Iris pigment epithelial cell (primary cell): ENCODE data around the gene MLPH.
"Not testable (repeated sequence)": the region's sequence is repeated elsewhere in the genome, so short reads cannot be mapped to it uniquely, and the experiment has no call there.

ENCODE experiments used
- DNase-seq: peaks from one replicate; pipeline ENCODE4 v3.0.0-alpha.2; 2011; ENCODE audit warnings: low read depth

The MLPH gene

GRCh38 chr2:237583385-237584295 is 96.6 kb downstream of the MLPH start:
- no peak for DNase-seq

DNA sequence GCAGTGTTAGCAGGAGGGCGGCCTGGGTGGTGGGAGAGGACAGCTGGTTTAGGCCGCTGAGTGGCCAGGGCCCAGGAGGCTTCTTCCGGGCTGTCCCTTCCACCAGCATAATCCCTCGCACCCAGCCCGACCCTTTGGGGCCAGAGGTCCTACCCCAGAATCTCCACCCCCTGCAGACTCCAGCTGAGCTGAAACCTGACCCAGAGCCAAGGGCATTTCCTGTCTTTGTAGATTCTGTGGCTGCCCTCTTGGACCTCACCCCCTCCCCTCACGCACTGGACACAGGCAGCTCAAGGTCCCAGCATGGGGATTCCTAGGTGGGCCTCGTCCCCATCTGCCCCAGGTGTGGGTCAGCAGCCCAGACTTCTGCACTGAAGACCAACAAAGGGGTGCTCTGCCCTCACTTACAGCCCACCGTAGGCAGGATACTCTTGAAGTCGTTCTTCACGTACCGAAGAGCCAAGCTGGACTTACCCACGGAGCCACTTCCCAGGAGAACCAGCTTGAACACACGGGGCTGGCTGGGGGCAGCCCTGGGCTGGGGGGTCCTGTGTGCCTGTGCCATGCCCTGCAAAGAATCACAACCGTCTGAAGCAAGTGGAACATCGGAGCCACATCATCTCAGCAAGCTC is 98.7 kb downstream of the MLPH start:
- no peak for DNase-seq

GRCh38 chr2:237588044-237588696 is 101.1 kb downstream of the MLPH start:
- DNase-seq = no peak

GRCh38 chr2:237590272-237591140 is 103.5 kb downstream of the MLPH start, which contains the start of gene RAB17:
Gene RAB17 (minus strand): TSS chr2:237590734. CDS start chr2:237586154, 4,580 bp downstream.
- DNase-seq = no peak

DNA sequence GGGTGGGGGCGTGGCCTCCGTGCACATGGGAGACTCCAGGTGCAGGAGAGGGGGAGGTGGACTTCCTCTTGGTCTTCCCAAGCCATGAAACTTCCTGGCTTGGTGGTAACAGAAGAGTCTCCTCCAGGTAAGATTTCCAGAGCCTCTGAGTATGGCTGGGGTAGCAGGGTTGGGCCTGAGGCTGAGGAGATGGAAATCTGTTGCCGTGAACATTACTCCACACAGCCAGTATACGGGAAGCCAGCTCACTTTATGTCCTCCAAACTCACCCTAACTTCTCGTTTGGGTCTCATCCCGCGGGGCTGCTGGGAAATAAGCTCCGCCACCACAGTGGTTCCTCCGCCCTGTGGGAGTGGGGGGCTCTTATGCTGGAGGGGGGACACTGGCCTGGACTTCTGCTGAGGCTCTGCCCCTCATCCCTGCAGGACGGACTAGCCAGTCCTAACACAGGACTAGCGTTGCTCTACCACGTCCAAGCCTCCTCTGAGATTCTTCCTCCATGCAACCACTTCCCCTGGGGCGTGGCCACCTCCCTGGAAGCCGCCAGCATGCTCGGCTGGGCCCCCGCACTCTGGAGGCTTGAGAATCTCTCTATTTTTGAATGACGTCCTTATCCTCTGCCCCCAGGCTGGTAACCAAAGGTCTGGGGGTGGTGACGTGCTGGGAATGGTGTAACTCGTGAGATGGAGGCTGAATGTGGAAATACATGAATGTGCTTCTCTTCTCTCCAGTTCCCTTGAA is 104.3 kb downstream of the MLPH start:
- DNase-seq = no peak

- DNase-seq = no peak
Measured at GRCh38 chr2:237592425-237592980, 105.5 kb downstream of the MLPH start.

- no peak for DNase-seq
Measured at GRCh38 chr2:237593036-237593435, 106.0 kb downstream of the MLPH start.

- no peak for DNase-seq
Measured at GRCh38 chr2:237593596-237594320, 106.7 kb downstream of the MLPH start.

GRCh38 chr2:237594514-237594871 is 107.4 kb downstream of the MLPH start:
- no peak for DNase-seq

DNA sequence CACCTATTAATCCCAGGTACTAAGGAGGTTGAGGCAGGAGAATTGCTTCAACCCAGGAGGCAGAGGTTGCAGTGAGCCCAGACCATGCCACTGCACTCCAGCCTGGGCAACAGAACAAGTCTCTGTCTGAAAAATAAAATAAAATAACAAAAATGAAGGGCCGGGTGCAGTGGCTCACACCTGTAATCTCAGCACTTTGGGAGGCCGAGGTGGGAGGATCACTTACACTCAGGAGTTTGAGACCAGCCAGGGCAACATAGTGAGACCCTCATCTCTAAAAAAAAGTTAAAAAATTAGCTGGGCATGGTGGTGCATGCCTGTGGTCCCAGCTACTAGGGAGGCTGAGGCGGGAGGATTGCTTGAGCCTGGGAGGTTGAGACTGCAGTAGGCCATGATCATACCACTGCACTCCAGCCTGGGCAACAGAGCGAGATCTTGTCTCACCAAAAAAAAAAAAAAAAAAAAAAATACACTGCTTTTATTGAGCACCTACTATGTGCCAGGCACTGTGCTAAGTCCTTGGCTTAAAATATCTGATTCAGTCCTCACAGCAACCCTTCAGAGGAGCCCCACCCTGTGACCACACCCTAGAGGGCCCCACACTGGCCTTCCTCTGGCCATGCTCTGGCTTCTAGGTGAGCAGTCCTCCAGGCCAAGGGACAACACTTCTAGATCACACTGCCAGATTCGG is 108.9 kb downstream of the MLPH start:
- not testable (repeated sequence) for DNase-seq

DNA sequence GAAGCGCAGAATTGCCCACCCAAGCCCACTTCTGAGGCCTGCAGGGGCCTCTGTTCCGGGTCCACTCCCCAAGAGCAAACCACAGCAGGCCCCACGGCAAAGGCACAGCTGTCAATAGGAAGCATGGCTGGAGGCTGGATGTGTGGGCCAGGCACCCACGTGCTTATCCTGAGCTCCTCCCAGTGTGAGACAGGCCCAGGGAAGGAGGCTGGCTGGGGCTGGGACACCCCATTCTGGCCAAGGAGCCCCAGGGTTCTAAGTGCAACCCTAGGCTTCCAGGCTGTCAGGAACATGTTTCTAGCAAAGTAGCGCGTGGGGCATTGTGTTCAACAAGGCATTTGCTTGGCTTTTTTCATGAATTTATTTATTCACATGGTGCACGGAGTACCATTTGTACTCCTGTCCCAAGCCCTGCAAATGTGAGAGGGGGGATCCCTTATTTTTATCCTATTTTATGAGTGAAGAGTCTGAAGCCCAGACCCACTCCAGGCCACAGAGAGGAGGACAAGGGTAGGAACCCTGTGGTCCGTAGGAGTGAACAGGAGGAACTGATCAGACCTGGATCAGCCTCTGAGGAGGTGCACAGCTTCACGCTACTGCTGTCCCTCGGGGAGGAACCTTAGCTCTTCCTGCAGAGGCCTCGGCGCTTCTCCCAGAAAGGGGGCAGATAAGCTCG is 109.6 kb downstream of the MLPH start:
- no peak for DNase-seq

DNA sequence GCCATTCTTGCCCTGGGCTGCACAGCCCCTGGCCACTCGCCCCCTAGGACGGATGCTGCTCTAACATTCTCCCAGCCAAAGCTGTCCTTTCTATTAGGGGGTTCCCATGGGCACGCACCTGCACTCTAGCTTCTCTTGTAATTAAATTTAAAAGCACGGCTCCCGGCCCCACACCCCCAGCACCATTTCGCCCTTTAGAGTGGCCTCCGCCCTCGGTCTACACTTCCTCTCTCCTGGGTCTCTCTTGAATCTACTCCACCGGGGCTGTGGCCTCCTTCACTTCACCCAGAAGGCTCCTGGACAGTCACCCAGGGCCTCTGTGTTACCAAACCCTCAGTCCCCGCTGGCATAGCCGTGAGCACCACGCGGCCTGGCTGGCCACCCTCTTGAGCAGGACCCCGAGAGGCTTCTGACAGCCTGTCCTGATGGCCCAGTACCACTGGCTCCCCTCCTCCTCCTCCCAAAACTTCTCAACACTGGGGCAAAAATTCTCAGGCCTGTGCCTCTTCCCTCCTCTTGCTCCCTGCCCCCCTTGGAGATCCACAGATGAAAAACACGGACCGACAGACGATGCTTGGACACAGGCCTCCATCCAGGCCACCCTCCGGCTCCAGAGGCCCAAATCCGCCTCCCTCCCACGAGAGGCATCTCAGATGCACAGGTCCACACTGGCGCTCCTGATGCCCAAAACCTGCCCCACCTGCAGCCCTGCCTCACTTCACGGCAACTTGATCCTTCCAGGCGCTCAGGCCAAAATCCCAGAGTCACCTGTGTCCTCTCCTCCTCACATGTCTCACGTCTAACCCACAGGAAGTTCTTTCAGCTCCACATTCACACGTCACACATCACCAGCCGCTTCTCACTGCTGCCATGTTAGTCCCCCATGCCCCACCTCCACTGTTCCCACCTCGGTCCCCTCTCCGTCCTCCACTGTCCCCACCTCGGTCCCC is 110.4 kb downstream of the MLPH start:
- no peak for DNase-seq

GRCh38 chr2:237598468-237599208 is 111.6 kb downstream of the MLPH start:
- no peak for DNase-seq

GRCh38 chr2:237599465-237600110 is 112.5 kb downstream of the MLPH start:
- no peak for DNase-seq

DNA sequence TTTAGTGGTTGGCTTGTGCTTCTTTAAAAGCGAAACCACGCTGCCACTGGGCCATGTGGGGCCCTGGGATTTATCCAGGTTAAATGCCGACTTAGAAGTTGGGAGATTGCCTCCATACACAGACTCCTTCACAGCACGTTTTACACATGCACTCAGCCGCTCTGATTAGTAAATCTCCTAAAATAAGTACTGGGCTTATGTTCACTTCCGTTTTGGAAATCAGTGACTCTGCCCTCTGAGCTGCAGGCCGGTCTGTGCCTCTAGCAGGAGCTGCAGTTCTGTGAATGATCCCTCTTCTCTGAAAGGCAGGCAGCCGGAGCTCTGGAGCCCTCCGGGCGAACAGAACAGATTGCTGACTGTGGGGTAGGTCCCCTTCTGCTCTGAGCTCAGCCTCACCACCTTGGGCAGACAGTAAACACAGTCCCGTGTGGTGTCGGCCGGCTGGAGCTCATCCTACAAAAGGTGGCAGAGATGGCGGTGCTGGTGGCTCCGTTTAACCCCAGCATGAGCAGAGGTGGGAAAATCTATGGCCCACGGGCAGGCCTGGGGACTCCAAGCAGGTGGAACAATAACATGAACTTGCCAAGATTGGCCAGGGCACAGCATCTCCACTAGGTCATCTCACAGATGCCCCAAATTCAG is 113.3 kb downstream of the MLPH start:
- peak; percentile 81 for DNase-seq
